Memory B cell (primary cell): Measurements from ENCODE around the gene PMM2.

Experiments
- ATAC-seq: fragments of 150-1000 bp; cut with Tn5 transposase; 2 replicates; pipeline ENCODE4 v1.10.0; 2021; ENCODE audit warnings: low read depth, mild to moderate bottlenecking, moderate library complexity
- DNase-seq, 2 donors: peaks; one replicate each; pipeline ENCODE4 v3.0.0; 2022; ENCODE audit warnings: low spot score in 2 of 2
- H3K27ac Mint-ChIP-seq: one replicate; pipeline ENCODE4 v1.8.0; 2022; ENCODE audit warnings: mild to moderate bottlenecking, moderate library complexity, mixed read lengths
- H3K27me3 Mint-ChIP-seq: one replicate; pipeline ENCODE4 v1.8.0; 2022; ENCODE audit warnings: mixed read lengths
- H3K36me3 Mint-ChIP-seq: one replicate; pipeline ENCODE4 v1.8.0; 2022; ENCODE audit warnings: mild to moderate bottlenecking, mixed read lengths
- H3K4me1 Mint-ChIP-seq: one replicate; pipeline ENCODE4 v1.8.0; 2022; ENCODE audit warnings: mixed read lengths
- H3K4me3 Mint-ChIP-seq: one replicate; pipeline ENCODE4 v1.8.0; 2022; ENCODE audit warnings: mild to moderate bottlenecking, moderate library complexity, mixed read lengths
- H3K9me3 Mint-ChIP-seq: one replicate; pipeline ENCODE4 v1.8.0; 2022; ENCODE audit warnings: mixed read lengths

Gene PMM2

GRCh38 chr16:8893976-8894690, 96.5 kb downstream of the PMM2 start:
- Mint-ChIP-seq H3K27ac (peak overlapping the region; percentile 81), H3K9me3 (no peaks in the 10 kb centered on the region), H3K4me3 (no peak overlapping the region), H3K27me3 (no peaks in the 10 kb centered on the region), H3K36me3 (peaks cover 15% of the 10 kb centered on the region), H3K4me1 (peaks cover 20% of the 10 kb centered on the region)
- DNase-seq: no peak
- no peak for ATAC-seq

DNA sequence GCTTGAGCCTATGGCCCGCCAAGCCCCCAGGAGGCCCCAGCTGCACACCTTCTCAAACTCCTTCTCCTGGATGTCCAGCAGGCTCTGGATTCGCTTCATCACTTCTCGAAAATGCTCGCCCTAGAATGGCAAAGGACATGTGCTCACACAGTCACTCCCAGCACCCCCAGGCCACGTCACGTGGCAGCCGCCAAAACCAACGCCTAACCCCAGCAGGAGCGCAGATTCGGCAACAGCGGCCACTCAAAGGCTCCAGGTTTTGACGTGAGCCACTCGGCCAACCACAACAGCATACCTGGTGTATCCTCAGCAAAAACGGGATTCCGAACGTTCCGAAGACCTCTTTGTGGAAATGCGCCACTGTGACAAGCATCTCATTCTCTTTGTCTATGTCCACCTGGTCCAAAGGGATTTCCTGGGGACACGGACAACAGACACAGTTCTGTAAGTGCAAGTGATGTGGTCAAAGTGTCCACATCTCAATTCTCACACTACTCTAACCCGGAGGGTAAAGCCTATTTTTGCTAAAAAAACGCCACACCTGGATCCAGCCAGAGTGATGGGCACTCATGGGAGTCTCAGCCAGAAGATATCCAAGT, 97.2 kb downstream of the PMM2 start:
- Mint-ChIP-seq H3K27ac (peak overlapping the region; percentile 81), H3K27me3 (no peaks in the 10 kb centered on the region), H3K36me3 (peaks cover 21% of the 10 kb centered on the region), H3K9me3 (no peaks in the 10 kb centered on the region), H3K4me3 (no peak overlapping the region), H3K4me1 (peaks cover 20% of the 10 kb centered on the region)
- DNase-seq: no peak
- no peak for ATAC-seq

- peaks cover 2% of the 10 kb centered on the region for H3K4me1 Mint-ChIP-seq
- ATAC-seq (no peak), DNase-seq (no peak)
- no peaks in the 10 kb centered on the region for H3K27me3 Mint-ChIP-seq
- no peak overlapping the region for H3K4me3 Mint-ChIP-seq
- peaks cover 40% of the 10 kb centered on the region for H3K36me3 Mint-ChIP-seq
- H3K9me3 Mint-ChIP-seq: no peaks in the 10 kb centered on the region
- no peak overlapping the region for H3K27ac Mint-ChIP-seq
Observed at GRCh38 chr16:8898660-8899318, 101.2 kb downstream of the PMM2 start.
